OCI-LY1 (cell line): ENCODE data around the gene PRR22.

Experiments used
- H2AFZ ChIP-seq: fragments of 200-600 bp; sonication (generic), shearing (Covaris generic); 2 replicates; pipeline ENCODE4 v1.6.0; 2014; ENCODE audit warnings: antibody characterized with exemption, mild to moderate bottlenecking, low read length
- H3F3A ChIP-seq: fragments of 200-600 bp; sonication (generic), shearing (Covaris generic); 2 replicates; pipeline ENCODE4 v1.6.0; 2014; ENCODE audit warnings: mild to moderate bottlenecking, antibody characterized with exemption, low read length, moderate library complexity; ENCODE audit not compliant: insufficient read depth
- H3K27ac ChIP-seq: fragments of 200-600 bp; sonication (generic); 2 replicates; pipeline ENCODE4 v1.5.1; 2014; ENCODE audit warnings: low read length, mixed run types, mild to moderate bottlenecking, low read depth; ENCODE audit not compliant: poor library complexity, severe bottlenecking
- H3K27me3 ChIP-seq: fragments of 200-600 bp; sonication (generic); 2 replicates; pipeline ENCODE4 v1.6.0; 2014; ENCODE audit warnings: antibody characterized with exemption, mild to moderate bottlenecking, low read length, moderate library complexity; ENCODE audit not compliant: insufficient read depth
- H3K36me3 ChIP-seq: fragments of 200-600 bp; sonication (generic); 2 replicates; pipeline ENCODE4 v1.6.1; 2014; ENCODE audit warnings: mild to moderate bottlenecking, antibody characterized with exemption, low read length, moderate library complexity, mixed read lengths; ENCODE audit not compliant: insufficient read depth
- H3K4me1 ChIP-seq: fragments of 200-600 bp; sonication (generic); 2 replicates; pipeline ENCODE4 v1.5.1; 2014; ENCODE audit warnings: mild to moderate bottlenecking, low read length, moderate library complexity; ENCODE audit not compliant: insufficient read depth, severe bottlenecking
- H3K4me2 ChIP-seq: fragments of 200-600 bp; sonication (generic), shearing (Covaris generic); 2 replicates; pipeline ENCODE4 v1.6.1; 2014; ENCODE audit warnings: low read length
- H3K4me3 ChIP-seq: fragments of 200-600 bp; sonication (generic); 2 replicates; pipeline ENCODE4 v1.5.1; 2014; ENCODE audit warnings: low read length, low read depth, mild to moderate bottlenecking, mixed read lengths; ENCODE audit not compliant: poor library complexity, severe bottlenecking
- H3K79me2 ChIP-seq: fragments of 200-600 bp; shearing (Covaris generic); 2 replicates; pipeline ENCODE4 v1.6.1; 2016; ENCODE audit warnings: mixed run types, low read length, mixed read lengths; ENCODE audit not compliant: insufficient read depth
- H3K9ac ChIP-seq: fragments of 200-600 bp; sonication (generic), shearing (Covaris generic); 2 replicates; pipeline ENCODE4 v1.6.1; 2014; ENCODE audit warnings: mild to moderate bottlenecking, low read length, mixed read lengths
- H3K9me2 ChIP-seq: fragments of 200-600 bp; sonication (generic), shearing (Covaris generic); 2 replicates; pipeline ENCODE4 v1.6.1; 2014; ENCODE audit warnings: low read depth, mild to moderate bottlenecking, low read length, mixed read lengths
- H3K9me3 ChIP-seq: fragments of 200-600 bp; shearing (Covaris generic); 2 replicates; pipeline ENCODE4 v1.6.1; 2014; ENCODE audit warnings: low read length, mixed read lengths
- H4K20me1 ChIP-seq: fragments of 200-600 bp; sonication (generic), shearing (Covaris generic); 2 replicates; pipeline ENCODE4 v1.6.0; 2016; ENCODE audit warnings: mild to moderate bottlenecking, low read length; ENCODE audit not compliant: insufficient read depth
- EZH2 ChIP-seq: fragments of 200-600 bp; sonication (generic), shearing (Covaris generic); IDR thresholded peaks from 2 replicates; pipeline ENCODE4 v1.8.0; 2017; ENCODE audit warnings: borderline replicate concordance, mixed run types, mild to moderate bottlenecking, antibody characterized with exemption, low read length, moderate library complexity, mixed read lengths
- TF ChIP-seq, protein P1 (sequence below): fragments of 200-600 bp; sonication (generic), shearing (Covaris generic); IDR thresholded peaks from 2 replicates; pipeline ENCODE4 v1.5.1; 2017; ENCODE audit warnings: mild to moderate bottlenecking, antibody characterized with exemption, low read length, moderate library complexity, mixed read lengths

PRR22 gene

DNA sequence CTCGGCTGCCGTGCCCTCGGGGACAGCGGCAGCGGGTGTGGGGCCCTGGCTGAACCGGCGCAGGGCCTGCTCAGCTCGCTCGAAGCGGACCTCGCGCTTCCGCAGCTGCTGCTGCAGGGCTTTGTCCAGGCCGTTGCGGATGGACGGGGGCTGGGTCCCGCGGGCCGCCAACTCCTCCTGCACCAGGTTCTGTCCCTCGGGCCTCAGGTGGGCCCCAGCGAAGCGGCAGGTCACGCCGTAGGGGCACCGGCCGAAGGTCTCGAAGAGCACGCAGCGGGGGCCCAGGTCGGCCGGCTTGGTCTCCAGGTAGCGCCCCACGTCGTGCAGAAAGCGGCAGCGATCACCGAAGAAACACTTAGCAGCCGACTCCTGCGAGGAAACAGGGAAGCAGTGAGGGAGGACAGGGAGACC, 4.8 kb upstream of the PRR22 start:
- TF ChIP-seq, protein P1, sequence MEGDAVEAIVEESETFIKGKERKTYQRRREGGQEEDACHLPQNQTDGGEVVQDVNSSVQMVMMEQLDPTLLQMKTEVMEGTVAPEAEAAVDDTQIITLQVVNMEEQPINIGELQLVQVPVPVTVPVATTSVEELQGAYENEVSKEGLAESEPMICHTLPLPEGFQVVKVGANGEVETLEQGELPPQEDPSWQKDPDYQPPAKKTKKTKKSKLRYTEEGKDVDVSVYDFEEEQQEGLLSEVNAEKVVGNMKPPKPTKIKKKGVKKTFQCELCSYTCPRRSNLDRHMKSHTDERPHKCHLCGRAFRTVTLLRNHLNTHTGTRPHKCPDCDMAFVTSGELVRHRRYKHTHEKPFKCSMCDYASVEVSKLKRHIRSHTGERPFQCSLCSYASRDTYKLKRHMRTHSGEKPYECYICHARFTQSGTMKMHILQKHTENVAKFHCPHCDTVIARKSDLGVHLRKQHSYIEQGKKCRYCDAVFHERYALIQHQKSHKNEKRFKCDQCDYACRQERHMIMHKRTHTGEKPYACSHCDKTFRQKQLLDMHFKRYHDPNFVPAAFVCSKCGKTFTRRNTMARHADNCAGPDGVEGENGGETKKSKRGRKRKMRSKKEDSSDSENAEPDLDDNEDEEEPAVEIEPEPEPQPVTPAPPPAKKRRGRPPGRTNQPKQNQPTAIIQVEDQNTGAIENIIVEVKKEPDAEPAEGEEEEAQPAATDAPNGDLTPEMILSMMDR, result no peak
- no peak for TF ChIP-seq EZH2
- Histone ChIP-seq H2AFZ (no peak overlapping the region), H4K20me1 (no peaks in the 10 kb centered on the region), H3K79me2 (no peaks in the 10 kb centered on the region), H3K9me2 (no peaks in the 10 kb centered on the region), H3K4me3 (no peak overlapping the region), H3K9me3 (no peaks in the 10 kb centered on the region), H3K4me2 (no peak overlapping the region), H3K9ac (no peak overlapping the region), H3K36me3 (peaks cover 58% of the 10 kb centered on the region), H3K4me1 (peaks cover 8% of the 10 kb centered on the region), H3F3A (no peaks in the 10 kb centered on the region), H3K27me3 (no peaks in the 10 kb centered on the region), H3K27ac (no peak overlapping the region)

DNA sequence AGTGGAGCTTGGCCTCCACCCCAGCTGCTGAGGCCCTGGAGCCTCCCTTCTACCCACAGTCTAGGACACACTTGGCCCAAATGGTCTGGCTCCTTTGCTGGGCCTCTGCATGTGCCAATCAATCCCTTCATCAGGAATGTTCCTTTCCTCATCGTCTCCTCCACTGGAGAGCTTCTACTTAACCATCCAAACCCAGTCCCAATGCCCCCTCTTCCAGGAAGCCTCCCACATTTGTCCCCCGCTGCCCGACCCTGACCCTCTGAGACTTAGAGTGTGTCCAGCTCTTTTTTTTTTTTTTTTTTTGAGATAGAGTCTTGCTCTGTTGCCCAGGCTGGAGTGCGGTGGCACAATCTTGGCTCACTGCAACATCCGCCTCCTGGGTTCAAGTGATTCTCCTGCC, 3.9 kb upstream of the PRR22 start:
- H4K20me1 ChIP-seq, result no peaks in the 10 kb centered on the region
- no peaks in the 10 kb centered on the region for H3K9me3 ChIP-seq
- no peak overlapping the region for H3K27ac ChIP-seq
- H3K4me1 ChIP-seq, result peaks cover 8% of the 10 kb centered on the region
- no peak overlapping the region for H3K4me3 ChIP-seq
- H2AFZ ChIP-seq, result no peak overlapping the region
- no peaks in the 10 kb centered on the region for H3K9me2 ChIP-seq
- TF ChIP-seq, protein P1, result no peak
- TF ChIP-seq EZH2, result no peak
- H3K4me2 ChIP-seq, result no peak overlapping the region
- H3K27me3 ChIP-seq, result no peaks in the 10 kb centered on the region
- no peaks in the 10 kb centered on the region for H3F3A ChIP-seq
- no peaks in the 10 kb centered on the region for H3K79me2 ChIP-seq
- H3K36me3 ChIP-seq, result peaks cover 64% of the 10 kb centered on the region
- H3K9ac ChIP-seq, result no peak overlapping the region

DNA sequence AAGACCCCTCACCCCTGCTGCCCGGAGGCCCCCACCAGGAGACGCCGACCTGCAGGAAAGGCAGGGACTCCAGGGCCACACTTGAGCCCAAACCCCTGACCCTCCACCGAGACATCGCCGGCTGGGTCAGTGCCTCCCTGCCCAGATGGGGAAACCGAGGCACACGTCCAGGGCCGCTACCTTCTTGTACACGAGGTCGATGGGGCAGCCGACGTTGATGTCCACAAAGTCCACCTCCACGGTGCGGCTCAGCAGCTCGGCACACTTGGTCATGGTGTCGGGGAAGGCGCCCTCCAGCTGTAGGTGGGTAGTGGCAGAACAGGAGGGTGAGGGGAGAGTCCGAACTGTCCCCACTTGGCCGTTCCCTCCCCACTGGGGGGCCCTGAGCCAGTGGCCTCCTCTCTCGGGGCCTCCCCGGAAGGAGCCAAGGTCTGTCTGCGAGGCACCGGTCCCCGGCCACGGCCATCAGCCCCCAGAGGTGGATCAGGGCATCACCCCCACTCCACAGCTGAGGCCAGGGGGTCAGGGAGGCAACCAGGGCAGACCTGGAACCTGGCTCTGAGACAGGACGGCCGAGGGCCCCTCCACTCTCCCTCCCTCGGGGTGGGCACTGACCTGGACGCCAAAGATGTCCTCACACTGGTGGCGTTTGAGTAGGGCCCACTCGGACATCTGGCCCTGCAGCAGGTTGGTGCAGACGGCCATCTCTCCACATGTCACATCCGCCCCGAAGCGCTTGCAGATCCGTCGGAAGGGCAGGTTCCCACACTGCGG, 3.0 kb upstream of the PRR22 start:
- TF ChIP-seq, protein P1, result no peak
- TF ChIP-seq EZH2, result no peak
- no peak overlapping the region for H3K9ac ChIP-seq

More for the DNA sequence above, 3.0 kb upstream of the PRR22 start:
- Histone ChIP-seq H3K4me1 (peaks cover 8% of the 10 kb centered on the region), H3K27ac (no peak overlapping the region), H3K27me3 (no peaks in the 10 kb centered on the region), H3K9me3 (no peaks in the 10 kb centered on the region), H2AFZ (no peak overlapping the region), H3K9me2 (no peaks in the 10 kb centered on the region), H3K4me3 (no peak overlapping the region), H3F3A (no peaks in the 10 kb centered on the region), H3K79me2 (no peaks in the 10 kb centered on the region), H3K36me3 (peaks cover 72% of the 10 kb centered on the region), H4K20me1 (no peaks in the 10 kb centered on the region), H3K4me2 (no peak overlapping the region)
